ENCODE measurements around the gene CPNE9.

The CPNE9 gene

GRCh38 chr3:9716801-9717555 is 13.3 kb downstream of the CPNE9 start:
- no peaks in the 10 kb centered on the region for H3K36me3 ChIP-seq (ENCODE audit: low read length)
- H3F3A ChIP-seq (ENCODE audit: insufficient read depth): no peaks in the 10 kb centered on the region
- no peaks in the 10 kb centered on the region for H3K79me2 ChIP-seq (ENCODE audit: insufficient read depth, low read length)
- H3K9me2 ChIP-seq (replicated peaks; ENCODE audit: insufficient read depth, low read length): no peaks in the 10 kb centered on the region
- no peaks in the 10 kb centered on the region for H3K9me3 ChIP-seq (ENCODE audit: insufficient read depth, low read length)
- TF ChIP-seq, protein P1, sequence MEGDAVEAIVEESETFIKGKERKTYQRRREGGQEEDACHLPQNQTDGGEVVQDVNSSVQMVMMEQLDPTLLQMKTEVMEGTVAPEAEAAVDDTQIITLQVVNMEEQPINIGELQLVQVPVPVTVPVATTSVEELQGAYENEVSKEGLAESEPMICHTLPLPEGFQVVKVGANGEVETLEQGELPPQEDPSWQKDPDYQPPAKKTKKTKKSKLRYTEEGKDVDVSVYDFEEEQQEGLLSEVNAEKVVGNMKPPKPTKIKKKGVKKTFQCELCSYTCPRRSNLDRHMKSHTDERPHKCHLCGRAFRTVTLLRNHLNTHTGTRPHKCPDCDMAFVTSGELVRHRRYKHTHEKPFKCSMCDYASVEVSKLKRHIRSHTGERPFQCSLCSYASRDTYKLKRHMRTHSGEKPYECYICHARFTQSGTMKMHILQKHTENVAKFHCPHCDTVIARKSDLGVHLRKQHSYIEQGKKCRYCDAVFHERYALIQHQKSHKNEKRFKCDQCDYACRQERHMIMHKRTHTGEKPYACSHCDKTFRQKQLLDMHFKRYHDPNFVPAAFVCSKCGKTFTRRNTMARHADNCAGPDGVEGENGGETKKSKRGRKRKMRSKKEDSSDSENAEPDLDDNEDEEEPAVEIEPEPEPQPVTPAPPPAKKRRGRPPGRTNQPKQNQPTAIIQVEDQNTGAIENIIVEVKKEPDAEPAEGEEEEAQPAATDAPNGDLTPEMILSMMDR (IDR thresholded peaks at IDR 0.05; ENCODE audit: insufficient read depth, low read length, poor library complexity, severe bottlenecking): no peak
- TF ChIP-seq EZH2phosphoT487 (conservative IDR thresholded peaks at IDR 0.05; ENCODE audit: low read length): no peak
- no peak overlapping the region for H3K9ac ChIP-seq (ENCODE audit: low read length)
- no peak overlapping the region for H3K4me2 ChIP-seq (ENCODE audit: low read depth, low read length, poor library complexity, severe bottlenecking)
- no peaks in the 10 kb centered on the region for H3K27me3 ChIP-seq (ENCODE audit: low read length)
- H3K27ac ChIP-seq (ENCODE audit: low read depth, low read length): no peak overlapping the region
- H2AFZ ChIP-seq (ENCODE audit: low read depth, low read length, severe bottlenecking): no peak overlapping the region
- no peaks in the 10 kb centered on the region for H4K20me1 ChIP-seq (ENCODE audit: low read depth, low read length)
- no peak overlapping the region for H3K4me3 ChIP-seq (ENCODE audit: insufficient read depth, low read length, poor library complexity, severe bottlenecking)

GRCh38 chr3:9717563-9717962 is 13.9 kb downstream of the CPNE9 start:
- H2AFZ ChIP-seq (ENCODE audit: low read depth, low read length, severe bottlenecking): no peak overlapping the region
- H3K4me2 ChIP-seq (ENCODE audit: low read depth, low read length, poor library complexity, severe bottlenecking): no peak overlapping the region
- H3K9me3 ChIP-seq (ENCODE audit: insufficient read depth, low read length): no peaks in the 10 kb centered on the region
- H3K79me2 ChIP-seq (ENCODE audit: insufficient read depth, low read length): no peaks in the 10 kb centered on the region
- H3K4me3 ChIP-seq (ENCODE audit: insufficient read depth, low read length, poor library complexity, severe bottlenecking): no peak overlapping the region
- H3K36me3 ChIP-seq (ENCODE audit: low read length): no peaks in the 10 kb centered on the region
- H3K27me3 ChIP-seq (ENCODE audit: low read length): no peaks in the 10 kb centered on the region
- H3F3A ChIP-seq (ENCODE audit: insufficient read depth): no peaks in the 10 kb centered on the region
- H4K20me1 ChIP-seq (ENCODE audit: low read depth, low read length): no peaks in the 10 kb centered on the region
- no peak overlapping the region for H3K27ac ChIP-seq (ENCODE audit: low read depth, low read length)
- TF ChIP-seq EZH2phosphoT487 (conservative IDR thresholded peaks at IDR 0.05; ENCODE audit: low read length): no peak
- TF ChIP-seq, protein P1 (IDR thresholded peaks at IDR 0.05; ENCODE audit: insufficient read depth, low read length, poor library complexity, severe bottlenecking): no peak
- H3K9ac ChIP-seq (ENCODE audit: low read length): no peak overlapping the region
- no peaks in the 10 kb centered on the region for H3K9me2 ChIP-seq (replicated peaks; ENCODE audit: insufficient read depth, low read length)

GRCh38 chr3:9718118-9718517 is 14.5 kb downstream of the CPNE9 start:
- no peaks in the 10 kb centered on the region for H3K36me3 ChIP-seq (ENCODE audit: low read length)
- no peak for TF ChIP-seq EZH2phosphoT487 (conservative IDR thresholded peaks at IDR 0.05; ENCODE audit: low read length)
- TF ChIP-seq, protein P1 (IDR thresholded peaks at IDR 0.05; ENCODE audit: insufficient read depth, low read length, poor library complexity, severe bottlenecking): no peak
- H3F3A ChIP-seq (ENCODE audit: insufficient read depth): no peaks in the 10 kb centered on the region
- H4K20me1 ChIP-seq (ENCODE audit: low read depth, low read length): no peaks in the 10 kb centered on the region
- no peak overlapping the region for H3K4me3 ChIP-seq (ENCODE audit: insufficient read depth, low read length, poor library complexity, severe bottlenecking)
- no peaks in the 10 kb centered on the region for H3K27me3 ChIP-seq (ENCODE audit: low read length)
- no peaks in the 10 kb centered on the region for H3K9me3 ChIP-seq (ENCODE audit: insufficient read depth, low read length)
- H3K9me2 ChIP-seq (replicated peaks; ENCODE audit: insufficient read depth, low read length): no peaks in the 10 kb centered on the region
- H3K27ac ChIP-seq (ENCODE audit: low read depth, low read length): no peak overlapping the region
- no peak overlapping the region for H3K9ac ChIP-seq (ENCODE audit: low read length)
- H3K4me2 ChIP-seq (ENCODE audit: low read depth, low read length, poor library complexity, severe bottlenecking): no peak overlapping the region
- no peak overlapping the region for H2AFZ ChIP-seq (ENCODE audit: low read depth, low read length, severe bottlenecking)
- H3K79me2 ChIP-seq (ENCODE audit: insufficient read depth, low read length): no peaks in the 10 kb centered on the region

Data from SU-DHL-6 (cell line).